EL (cell line): Measurements from ENCODE around the gene TOX4.
A peak's percentile ranks its signal among the peaks of the same experiment; 100 is the strongest.

Experiments used
- DNase-seq: peaks from one replicate; pipeline ENCODE4 v3.0.0-alpha.2; 2016

The TOX4 gene

DNA sequence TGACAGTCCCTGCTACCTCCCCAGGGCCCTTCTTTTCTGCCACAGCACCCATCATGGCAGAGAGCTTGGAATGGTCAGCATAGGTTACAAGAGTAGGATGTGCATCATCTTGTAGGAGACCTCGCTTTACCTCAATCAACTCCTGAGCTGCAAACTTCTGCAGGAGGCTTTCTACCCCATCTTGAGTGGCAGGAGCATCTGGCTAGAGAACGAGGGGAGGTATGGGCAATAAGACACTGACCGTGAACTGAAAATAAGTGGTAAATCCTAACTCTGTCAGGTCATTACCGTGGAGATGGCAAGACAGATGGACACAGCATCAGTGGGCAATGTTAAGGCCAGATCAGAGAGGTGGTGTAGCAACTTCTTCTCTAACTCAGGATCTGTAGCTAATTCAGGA is 26.4 kb downstream of the TOX4 start:
- no peak for DNase-seq

DNA sequence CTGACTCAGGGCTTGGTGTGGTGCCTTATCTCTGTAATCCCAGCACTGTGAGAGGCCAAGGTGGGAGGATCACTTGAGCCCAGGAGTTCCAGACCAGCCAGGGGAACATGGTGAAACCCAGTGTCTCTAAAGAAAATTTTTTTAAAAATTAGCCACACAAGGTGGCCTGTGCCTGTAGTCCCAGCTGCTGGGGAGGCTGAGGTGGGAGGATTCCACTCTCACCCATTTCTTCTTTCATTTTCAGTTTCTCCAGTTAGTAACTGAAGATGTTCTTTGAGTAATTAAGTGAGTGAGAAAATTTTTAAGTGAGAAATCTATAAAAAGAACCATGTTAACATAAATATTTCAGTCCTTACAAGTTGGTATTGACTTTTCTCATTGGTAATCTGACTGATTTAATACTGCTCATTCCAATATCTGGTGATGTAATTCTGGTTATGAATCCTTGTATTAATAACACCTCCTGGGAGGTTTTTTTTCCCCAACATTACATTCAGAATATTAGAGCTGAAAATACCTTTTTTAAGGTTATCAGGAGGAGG is 28.1 kb downstream of the TOX4 start:
- DNase-seq, result no peak

- no peak for DNase-seq
Measured at GRCh38 chr14:21506557-21506956, 29.6 kb downstream of the TOX4 start.

DNA sequence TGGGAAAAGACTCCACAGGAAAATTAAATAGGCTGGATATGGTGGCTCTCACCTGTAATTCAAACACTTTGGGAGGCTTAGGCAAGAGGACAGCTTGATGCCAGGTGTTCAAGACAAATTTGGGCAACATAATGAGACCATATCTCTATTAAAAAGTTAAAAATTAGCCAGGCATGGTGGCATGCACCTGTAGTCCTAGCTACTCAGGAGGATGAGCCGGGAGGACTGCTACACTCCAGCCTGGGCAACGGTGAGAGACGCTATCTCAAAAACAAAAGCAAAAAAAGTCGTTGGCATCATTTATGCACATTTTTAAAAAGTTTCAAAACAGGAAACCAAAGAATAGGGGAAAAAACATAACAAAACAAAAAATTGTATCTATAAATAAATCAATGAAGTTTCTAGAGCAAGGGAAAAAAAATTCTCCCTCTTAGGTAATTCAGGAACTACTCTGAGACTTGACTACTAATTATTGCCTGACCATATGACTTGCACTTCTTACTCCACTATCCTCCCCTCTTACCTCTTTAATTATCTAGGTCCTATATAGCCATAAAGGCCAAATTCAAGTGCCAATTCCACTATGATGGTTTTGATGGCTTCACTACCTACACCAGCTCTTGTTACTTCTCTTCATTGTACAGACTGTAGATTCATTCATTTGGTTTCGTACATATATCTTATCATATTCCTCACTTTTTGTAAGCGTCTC is 32.6 kb downstream of the TOX4 start:
- no peak for DNase-seq

DNA sequence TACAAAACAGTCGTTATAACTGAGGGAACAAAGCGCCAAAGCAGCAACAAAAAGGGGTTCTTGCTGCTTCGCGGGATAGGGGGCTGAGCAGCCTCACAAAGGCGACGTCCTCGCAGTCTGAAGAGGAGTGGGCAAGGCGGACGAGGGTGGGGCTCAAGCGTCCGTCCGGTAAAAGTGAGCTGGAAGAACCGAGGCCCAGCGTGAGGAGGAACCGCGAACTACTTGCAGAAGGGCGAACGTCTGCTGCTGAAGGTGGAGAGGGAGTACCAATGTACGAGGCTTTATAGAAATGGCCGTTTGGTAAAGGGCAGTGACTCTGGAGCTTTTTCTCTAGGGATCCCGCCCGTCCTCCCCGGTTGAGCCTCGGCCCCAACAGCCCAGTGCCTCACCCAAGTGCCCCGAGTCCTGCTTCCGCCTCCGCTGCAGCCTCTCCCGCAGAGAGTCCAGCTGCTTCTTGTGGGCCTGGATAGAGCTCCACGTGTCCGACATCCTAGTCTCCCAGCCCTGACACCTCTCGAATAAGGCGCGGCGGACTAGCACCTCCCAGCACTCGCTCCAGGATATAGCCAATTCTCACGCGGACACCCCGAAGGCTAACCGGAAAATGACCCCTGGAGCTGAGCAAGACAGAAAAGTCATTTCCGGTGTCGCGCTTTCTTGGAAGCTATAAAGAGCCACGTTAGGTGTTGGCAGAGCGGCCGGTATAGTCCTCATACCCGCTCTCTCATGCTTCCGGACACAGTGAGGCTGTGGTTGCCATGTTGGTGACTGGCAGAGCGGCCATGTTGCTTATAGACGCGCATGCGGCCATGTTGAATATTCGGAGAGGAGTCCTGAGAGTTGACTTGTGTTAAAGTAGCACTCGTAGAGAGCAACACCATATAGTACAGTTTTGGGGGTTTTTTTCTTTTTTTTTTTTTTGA is 34.0 kb downstream of the TOX4 start, which contains the start of gene METTL3:
Gene METTL3, minus strand, starts transcription at position 606 of the 923 bp plus-strand sequence. Its CDS starts 117 bp downstream, at position 489.
- DNase-seq, result peak; percentile 100

GRCh38 chr14:21514341-21514740 is 37.3 kb downstream of the TOX4 start:
- DNase-seq, result no peak

- DNase-seq, result no peak
Measured at GRCh38 chr14:21518725-21519124, 41.7 kb downstream of the TOX4 start.

GRCh38 chr14:21520767-21521166 is 43.8 kb downstream of the TOX4 start:
- DNase-seq, result no peak

- DNase-seq, result peak; percentile 84
Measured at GRCh38 chr14:21521501-21521900, 44.5 kb downstream of the TOX4 start.

- DNase-seq, result no peak
Measured at GRCh38 chr14:21523203-21523602, 46.2 kb downstream of the TOX4 start.

- no peak for DNase-seq
Measured at GRCh38 chr14:21524575-21525490, 47.8 kb downstream of the TOX4 start.

DNA sequence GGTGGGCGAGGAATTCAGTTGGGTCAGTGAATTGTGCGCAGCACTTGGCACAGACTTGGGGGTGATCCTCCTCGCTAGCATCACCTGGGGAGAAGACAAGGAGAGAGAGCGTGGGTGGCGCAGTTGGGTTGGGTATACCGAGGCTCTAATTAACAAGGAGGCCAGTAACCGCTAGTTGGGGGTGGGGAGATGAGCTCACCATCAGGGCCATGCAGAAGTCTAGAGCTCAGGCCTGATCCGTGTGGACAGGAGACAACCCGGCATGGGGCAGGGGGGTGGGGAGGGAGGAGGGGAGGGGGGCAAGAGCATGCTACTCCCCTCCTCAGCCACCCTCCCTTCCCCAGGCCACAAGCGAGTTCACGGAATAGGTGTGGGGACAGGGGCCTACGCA is 48.6 kb downstream of the TOX4 start:
- peak; percentile 15 for DNase-seq

DNA sequence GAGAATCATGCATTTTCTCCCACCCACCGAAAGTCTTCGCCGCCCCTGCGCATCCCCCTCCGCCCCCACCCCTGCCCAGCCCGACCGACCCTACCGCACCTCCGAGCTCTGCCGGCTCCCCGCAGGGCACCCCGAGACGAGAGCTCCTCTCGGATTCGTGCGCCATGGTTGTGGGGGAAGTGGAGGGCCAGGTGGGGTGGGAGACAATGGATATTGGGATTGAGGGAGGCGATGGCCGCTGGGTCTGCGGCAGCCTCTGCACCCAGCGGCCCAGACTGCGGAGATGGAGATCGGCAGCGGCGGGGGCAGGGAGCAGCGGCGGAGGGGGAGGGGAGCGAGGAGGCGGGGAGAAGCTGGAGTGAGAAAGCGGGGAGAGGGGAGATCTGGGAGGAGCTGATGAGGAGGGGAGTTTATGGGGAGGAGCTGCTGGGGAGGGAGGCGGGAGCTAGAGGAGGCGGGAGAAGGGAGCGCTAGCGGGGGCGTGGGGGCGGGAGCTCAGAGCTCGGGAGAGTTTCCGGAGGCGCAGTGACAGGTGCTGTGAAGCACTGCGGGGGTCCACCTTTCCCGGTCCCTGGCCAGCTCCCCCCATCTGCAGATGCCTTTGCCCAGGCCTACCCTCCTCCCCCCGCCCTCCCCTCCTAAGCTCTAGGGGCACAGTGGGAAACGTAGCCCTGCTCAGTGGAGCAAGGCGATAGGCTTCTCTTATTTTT is 49.1 kb downstream of the TOX4 start, which contains the start of gene SALL2:
Gene SALL2, minus strand, starts transcription at position 385 of the 710 bp plus-strand sequence. Its CDS starts 219 bp downstream, at position 166.
- DNase-seq, result peak; percentile 76

DNA sequence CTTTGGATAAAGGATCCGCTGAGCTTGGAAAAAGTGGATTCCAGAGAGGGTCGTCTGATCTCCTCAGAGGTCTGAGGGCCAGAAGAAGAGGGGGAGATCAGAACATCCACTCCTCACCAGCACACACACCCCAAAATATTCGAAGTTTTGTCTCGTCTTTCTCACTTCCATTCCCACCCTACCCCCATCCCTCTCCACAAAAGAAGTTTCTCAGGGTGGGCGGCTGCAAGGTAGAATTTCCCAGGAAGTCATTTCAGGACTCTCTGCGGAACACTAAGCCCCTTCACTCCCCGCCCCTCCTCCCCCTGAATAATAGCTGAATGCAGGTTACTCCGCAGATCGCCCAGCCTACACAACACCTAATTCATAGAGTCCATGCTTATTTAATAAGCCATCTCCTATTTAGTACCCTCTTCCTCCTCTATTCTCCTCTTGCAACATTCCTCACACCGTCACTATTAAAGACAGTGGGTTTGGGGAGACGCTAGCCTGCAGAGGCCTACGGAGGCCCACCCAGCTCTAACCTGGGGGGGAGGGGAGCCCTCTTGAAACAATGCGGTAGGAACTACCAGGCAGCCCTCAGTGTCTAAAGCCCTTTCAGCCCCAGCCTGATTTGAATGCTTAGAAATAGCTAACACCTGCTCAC is 49.8 kb downstream of the TOX4 start:
- no peak for DNase-seq

DNA sequence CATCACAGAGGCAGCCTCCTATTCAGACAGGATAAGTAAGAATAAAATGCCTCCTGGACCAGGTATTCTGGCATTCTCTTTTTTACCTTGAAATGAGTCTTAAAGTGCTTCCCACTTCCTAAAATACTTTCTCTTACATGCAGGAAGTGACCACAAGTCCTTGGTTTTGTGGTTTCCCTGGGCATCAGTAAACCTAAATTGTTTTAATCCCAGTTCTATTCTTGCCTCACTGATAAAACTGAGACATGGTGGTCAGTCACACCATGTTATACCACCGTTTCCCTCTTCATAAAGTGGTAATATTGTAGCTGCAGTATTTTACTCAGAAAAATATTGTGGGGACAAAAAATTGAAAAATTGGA is 50.3 kb downstream of the TOX4 start:
- DNase-seq, result no peak

DNA sequence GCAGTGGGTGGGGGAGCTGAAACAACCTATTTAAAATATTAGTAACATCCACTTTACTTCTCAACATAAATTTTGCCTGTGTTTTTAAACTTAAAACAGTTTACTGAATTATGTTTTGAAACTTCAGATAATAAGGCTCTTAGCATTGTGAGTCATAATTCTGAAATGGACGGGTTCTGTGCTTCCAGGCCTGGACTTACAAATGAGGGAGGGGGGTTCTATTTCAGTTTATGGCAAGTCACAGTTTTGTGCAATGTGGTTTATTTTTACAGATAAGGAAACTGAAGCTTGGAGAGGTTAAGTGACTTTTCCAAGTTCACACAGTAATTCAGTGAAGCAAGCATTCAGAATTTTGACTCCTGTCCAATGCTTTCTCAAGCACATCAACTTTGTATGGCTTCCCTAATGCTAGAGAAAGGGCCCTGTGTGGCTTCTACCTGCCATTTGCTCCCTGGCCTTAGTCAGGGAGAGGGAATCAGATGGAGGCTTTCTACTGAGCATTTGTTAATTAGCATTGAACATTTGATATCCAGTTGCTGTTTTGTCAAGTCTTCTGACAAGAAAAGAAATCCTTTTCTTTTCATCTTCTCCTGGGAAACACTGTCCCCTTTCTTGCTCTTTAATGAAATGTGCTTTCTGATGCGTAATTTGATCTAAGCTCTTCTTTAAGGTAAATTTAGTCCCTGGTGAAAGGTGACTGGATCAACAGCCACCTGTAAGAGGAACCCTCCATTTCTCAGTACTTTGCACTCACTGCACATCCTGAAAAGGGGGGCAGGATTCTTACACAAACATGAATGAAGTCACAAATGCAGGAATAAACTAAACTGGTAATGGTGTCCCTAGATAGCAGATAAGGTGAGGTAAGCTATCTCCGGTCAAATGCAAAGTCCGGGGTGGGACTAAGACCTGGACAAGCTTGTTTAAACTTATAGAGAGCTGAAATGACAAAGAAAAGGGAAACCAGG is 51.7 kb downstream of the TOX4 start:
- DNase-seq, result no peak

DNA sequence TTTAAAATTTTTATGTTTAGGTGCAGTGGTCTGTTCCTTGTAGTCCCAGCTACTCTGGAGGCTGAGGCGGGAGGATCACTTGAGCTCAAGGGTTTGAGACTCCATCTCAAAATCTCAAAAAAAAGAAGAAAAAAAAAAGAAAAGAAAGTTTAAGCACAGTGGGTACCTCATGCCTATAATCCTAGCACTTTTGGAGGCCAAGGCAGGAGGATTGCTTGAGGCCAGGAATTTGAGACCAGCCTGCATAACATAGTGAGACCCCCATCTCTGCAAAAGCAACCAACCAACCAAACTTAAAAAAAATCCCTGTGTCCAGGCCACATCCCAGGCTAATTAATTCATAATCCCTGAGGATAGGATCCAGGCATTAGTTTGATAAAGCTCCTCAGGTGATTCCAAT is 52.5 kb downstream of the TOX4 start:
- no peak for DNase-seq

- DNase-seq, result no peak
Measured at GRCh38 chr14:21533294-21533693, 56.3 kb downstream of the TOX4 start.

DNA sequence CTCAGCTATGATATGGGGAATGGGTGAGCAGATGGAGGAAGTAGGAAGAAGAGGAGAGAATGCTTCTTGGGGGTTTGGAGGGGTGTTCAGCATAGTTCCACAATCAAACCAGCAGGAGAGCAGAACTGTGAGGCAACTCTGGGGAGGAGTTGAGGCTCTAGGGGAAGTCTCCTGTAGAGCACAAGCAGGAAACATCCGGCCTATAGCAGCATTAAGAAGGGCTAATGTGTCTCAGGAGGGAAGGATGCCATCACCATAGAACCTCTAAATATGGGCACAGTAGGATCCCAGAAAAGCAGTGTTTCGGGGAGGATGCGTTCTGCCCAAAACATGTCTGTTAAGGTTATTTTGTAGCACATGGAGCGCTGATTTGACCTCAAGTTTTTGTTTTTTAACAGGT is 57.6 kb downstream of the TOX4 start:
- no peak for DNase-seq
